GM21423 (cell line): ENCODE measurements around the gene RBPJ.
"Not testable (repeated sequence)": the region's sequence is repeated elsewhere in the genome, so short reads cannot be mapped to it uniquely, and the experiment has no call there.

Experiments
- ATAC-seq: cut with Tn5 transposase; IDR thresholded peaks from one replicate; pipeline ENCODE4 v1.9.1; 2021; ENCODE audit warnings: mild to moderate bottlenecking, moderate library complexity; ENCODE audit not compliant: unreplicated experiment

Gene RBPJ

DNA sequence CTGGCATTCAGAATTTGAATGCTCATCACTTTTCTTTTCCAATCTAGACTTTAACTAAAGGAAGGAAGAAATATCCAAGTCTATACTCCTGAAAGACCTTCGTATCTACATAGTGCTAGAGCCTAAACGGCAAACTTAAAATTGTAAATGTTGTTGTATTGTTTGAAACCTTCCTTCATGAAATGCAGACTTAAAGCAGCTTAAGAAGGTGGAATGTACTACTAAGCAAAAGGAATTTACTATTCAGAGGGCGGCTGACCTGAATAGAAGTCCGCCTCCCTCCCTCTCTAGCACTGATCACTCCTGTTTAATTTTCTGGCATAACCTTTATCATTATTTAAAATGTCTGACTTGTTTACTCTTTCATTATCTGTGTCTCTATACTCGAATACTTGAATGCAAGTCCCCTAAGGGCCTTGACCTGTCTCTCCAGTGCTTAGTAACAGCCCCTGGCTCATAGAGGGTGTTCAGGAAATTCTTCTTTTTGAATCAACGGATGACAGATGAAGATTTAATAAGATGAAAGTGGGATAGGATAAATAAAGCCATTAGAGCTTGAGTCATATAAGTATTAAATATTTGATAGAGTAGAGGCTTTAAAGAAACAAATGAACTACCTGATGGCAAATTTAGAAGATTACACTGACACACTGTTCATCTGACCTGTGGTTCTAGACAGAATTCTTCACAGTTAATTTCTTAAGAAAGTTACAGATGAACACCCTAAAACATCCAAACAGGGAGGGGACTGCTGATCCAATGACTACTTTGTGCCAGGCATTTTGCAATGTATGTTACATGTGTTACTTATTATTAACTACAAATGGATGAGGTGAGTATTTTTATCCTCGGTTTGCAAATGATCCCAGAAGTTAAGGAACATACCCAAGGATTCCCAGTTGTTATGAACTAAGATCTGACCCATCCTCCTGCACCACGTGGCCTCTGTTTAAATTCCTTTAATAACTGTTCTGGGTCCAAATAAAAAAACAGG, 20.2 kb upstream of the RBPJ start:
- no peak for ATAC-seq

DNA sequence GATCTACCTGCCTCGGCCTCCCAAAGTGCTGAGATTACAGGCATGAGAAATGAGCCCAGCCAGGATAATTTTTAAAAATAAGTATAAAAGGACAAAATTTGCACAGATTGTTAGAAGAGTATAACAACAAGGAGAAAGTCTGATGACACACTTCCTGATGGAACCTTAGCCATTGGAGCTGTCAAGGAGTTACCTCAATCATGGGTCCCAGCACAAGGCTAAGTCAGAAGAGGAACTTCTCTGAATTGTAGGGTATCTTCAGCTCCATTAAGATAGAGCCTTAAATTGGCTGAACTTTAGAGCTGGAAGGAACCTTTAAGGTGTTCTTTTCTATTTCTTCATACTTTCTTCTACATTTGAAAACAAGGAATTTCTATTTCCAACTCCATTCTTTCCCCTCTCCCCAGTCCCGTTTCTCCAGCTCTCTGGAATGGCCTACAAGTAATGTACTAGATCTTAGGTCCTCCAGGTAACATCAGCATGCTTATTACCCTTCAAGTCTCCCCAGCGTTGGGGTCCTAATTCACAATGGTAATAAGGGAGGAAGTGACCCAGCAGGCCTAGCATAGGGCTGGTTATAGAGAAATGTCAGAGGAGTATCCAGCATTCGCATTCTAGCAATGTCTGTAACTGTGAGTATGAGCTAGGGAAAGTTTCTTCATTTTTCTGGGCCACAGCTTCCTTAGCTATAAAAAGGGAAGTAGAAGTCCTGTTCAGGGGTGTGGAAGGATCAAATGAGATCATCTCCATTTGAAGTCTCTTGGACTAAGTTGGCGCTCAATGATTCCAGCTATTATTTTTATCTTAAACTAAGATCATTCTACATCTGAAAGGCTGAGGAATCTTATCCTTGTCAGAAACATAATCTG, 18.5 kb upstream of the RBPJ start:
- no peak for ATAC-seq

DNA sequence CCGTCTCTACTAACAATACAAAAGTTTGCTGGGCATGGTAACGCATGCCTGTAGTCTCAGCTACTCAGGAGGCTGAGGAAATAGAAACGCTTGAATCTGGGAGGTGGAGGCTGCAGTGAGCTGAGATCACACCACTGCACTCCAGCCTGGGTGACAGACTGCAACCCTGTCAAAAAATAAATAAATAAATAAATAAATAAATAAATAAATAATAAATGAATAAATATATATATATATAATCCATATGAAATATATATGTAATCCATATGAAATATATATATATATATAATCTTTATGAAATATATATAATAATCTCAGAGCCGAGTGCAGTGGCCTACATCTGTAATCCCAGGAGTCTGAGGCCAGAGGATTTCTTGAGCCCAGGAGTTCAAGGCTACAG, 17.8 kb upstream of the RBPJ start:
- ATAC-seq = no peak

DNA sequence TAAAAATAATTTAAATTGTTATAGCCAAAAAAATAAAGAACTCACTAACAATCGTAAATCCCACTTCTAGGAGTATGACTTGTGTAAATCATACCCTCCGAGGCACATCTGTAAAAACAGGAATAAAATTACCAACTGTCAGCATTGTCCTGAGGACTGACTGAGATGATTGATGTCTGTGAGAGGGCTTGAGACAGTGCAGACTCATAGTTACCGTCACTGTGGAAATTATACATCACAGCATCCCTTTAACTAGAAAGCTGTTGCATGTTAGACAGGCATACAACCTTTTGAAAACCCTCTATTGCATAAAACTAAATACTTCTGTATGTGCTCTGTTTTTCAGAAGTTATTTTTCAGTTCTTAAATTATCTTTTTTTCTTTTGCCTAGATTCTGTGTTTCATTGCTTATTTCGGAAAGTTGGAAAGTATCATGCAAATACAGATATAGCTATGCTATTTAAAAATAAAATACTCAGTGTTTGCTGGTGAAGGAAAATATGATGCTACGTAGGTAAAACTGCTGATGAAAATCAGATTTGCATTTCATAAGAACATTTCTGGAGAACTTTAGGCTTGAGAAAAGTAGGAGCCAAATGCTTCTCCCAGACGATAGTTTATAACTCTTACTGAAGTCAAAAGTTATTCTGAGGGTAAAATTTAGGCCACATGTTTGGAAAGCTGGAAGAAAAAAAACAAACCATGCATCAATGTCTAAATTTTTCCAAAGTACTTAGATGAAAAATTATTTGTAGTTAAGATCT, 13.6 kb upstream of the RBPJ start:
- no peak for ATAC-seq

DNA sequence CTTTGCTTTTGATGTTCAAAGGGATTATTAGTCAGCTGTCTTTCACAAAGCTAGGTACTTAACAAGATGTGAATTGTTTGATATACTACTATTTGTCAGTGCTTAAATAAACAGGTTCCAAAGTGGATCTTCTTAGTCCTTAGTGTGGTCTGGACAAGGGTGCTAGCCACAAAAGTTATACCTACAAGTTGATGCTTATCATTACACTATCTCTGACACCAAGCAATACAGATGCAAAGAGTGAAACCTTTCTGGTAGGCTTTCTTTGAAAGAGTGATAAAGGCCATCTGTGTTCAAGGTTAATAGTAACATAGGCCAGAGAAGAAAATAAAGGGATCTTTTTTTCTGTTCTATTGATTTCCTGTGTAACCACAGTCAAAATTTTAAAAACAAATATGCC, 12.2 kb upstream of the RBPJ start:
- ATAC-seq = no peak

DNA sequence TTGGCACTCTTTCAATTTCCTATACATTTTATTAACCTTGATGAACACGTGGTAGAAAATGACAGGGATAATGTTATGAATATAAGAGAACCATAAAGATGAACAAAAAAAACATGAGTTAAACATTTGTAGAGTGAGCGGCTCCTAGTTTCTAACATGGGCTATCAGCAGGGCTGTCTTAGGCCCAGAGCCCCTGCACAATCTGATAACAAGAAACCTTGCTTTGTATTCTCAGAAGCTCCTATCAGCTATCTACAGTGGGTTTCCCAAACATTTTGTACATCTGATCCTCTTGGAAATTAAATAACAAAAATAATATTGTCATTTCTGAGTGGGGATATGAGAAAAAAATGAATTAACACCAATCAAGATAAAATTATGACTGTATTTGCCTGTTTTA, 10.6 kb upstream of the RBPJ start:
- no peak for ATAC-seq

DNA sequence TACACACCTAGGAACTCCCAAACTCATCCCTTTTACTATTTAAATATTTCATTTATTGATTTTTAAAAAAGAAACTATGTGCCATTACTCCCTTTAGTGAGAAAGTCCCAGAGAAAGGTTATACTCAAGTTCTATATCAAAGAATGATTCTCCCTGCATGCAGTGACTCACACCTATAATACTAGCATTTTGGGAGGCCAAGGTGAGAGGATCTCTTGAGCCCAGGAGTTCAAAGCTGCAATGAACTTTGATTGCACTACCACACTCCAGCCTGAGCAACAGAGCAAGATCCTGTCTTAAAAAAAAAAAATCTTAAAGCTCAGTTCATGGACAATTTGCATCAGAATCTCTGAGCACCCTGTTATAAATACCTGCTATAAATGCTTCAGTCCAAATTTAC, 9.2 kb upstream of the RBPJ start:
- ATAC-seq = no peak

DNA sequence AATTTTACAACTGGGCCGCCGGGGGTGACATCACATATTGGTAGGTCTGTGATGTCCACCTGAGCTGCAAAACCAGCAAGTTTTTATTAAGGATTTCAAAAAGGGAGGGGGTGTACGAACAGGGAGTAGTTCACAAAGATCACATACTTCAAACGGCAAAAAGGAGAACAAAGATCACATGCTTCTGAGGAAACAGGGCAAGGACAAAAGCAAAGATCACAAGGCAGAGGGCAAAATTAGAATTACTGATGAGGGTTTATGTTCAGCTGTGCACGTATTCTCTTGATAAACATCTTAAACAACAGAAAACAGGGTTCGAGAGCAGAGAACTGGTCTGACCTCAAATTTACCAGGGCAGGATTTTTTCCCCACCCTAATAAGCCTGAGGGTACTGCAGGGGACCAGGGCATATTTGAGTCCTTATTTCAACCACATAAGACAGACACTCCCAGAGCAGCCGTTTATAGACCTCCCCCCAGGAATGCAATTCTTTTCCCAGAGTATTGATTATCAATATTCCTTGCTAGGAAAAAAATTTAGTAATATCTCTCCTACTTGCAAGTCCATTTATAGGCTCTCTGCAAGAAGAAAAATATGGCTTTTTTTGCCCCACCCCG, 5.4 kb upstream of the RBPJ start:
- not testable (repeated sequence) for ATAC-seq

DNA sequence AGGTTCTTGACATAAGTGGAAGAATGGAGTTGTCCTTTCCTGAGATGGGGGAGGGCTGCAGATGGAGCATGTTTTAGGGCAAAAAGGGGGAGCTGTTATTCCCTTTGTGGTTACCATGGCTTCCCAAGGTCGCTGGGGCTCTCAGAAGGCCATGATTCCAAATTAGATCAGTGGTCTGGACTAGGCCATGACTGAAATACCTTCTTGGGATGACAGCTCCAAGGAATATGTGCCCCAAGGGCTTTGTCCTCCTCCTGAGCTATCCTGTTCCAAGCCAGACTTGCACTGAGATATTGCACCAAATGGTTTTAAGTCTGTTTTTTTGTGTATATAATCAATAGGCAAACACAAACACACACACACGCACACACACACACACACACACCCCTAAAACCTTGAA, 3.0 kb upstream of the RBPJ start:
- no peak for ATAC-seq

DNA sequence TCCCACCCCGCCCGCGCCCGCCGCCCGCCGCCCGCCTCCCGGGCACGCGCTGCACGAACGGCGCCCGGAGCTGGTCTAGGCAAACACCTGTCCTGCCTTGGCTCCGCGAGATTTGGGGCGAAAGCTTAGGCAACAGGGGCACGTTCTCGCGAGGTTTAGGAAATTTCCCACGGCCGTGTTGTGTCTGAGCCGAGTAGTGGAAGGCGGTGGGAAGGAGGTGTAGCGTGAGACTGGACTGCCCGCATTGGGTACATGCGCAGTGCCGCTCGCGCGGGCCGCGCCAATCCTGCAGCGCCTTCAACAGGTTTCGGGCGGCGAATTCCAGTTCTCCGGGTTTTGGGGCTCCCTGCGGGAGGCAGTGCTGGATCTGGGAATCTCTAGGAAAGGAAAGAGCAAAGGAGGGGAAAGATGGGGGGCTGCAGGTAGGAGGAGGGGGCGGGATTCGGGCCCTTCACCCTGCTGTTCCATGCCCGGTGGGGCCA, 1.3 kb upstream of the RBPJ start:
- peak; percentile 71 for ATAC-seq

DNA sequence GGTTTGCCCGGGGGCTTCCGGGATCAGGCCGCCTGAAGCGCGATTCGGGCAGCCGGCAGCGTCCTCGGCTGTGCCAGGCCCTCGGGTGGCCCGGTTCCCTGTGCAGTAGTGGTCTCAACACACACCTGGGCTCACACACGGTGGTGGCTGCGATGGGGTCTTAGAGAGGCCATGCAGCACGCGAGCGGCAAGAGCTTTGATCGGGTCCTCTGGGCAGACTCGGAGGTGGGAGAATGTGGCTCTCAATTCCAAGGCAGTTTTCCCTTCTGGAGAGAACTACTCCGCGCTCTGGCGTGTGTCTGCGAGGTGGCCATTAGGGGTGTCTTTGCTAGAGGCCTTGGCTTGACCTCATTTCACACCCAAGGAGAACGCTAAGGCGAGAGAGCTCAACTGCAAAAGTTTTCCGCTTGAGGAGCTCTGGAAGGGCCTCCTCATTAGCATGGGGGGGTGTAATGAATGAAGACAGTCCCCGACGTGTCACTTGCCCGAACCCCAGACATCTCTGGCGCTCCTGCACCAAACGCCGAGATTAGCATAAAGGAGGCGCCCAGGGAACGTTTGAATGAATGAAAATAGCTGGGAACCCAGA, 771 bp upstream of the RBPJ start:
- peak; percentile 18 for ATAC-seq

DNA sequence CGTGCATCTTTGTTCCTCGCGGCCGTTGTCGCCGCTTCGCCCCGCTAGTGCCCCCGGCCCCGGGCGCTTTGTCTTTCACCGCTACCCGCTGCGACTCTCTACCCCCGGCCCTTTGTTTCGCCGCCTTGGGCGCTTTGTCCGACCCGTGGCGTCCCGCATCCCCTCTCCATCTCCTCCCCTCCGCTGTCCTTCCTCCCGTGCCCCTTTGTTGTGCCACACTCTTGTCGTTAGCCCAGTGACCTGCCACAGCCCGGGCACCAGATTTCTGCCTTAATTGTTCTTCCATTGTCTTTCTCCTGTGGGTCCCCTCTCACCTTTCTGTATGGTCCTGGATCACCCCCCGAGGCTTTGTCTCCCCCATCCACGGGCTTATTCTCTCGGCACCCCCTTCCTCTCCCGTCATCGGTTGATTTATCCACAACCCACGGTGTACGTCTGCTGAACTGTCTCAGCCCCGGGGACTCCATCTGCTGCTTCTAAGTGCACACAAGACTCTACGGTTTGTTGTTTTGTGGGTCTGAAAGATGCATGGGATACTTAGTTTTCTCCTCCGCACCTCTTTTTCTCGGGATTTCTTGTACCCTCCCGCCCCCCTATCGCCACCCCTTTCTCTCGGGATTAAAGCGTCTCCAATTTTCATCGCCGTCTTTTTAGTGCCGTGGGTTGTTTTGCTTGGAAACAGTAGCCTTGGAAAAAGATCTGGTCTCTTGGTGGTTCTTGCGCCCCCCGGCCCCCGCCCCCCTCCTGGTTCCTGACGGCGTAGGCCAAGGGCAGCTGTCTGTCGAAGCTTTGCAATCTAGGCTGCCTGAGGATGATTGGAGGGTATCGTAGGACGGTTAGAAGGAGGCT, 783 bp downstream of the RBPJ start:
- ATAC-seq = no peak

DNA sequence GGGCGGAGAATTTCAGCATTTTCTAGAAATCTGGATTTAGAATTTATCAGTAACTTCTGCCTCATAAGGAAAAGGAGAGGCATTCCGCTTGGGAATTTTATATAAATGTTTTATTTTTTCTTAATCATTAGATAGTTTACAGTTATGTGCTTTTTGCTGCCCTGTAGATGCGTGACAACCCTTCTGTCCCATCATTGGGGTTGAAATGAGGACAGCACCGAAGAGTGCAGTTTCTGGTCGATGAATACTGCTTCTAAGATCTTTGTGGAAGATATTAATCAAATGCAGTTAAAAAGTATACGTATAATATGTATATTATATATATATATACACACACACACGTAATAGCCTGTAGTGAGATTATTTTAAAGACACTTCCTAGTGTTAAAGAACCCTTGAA, 1.5 kb downstream of the RBPJ start:
- no peak for ATAC-seq

DNA sequence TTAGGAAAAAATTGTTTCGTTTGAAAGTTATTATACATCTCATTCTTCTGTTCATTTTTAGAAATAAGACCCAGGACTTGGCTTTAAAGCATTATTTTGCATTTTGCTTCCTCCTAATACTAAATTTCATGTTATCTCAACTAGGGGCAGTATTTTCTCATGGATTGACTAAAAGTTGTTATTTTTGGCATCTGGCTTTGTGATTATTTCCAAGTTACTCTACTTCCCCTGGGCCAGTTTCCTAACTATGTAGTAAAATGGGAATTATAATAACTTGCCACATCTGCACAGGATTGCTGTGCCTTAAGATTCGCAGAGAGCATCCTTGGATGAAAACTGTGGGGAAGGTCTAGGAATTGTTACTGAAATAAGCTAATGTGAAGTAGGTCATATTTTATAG, 3.0 kb downstream of the RBPJ start:
- ATAC-seq = no peak

DNA sequence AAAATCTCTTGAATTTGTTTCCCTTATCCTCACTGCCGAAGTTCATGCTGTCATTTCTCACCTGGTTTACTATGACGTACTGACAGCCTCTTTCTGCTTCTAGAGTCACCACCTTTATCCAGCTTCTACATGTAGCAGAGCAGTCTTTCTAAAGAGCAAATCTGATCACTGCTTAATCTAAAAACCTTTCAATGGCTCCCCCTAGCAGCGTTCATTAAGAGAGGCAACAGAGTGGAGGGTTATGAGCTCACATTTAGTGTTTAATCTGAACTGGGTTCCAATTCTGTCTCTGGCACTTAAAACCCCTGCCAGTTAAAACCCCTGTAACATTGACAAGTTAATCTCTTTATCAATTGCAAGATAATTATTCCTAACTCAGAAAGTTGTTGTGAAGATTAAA, 4.4 kb downstream of the RBPJ start:
- no peak for ATAC-seq

DNA sequence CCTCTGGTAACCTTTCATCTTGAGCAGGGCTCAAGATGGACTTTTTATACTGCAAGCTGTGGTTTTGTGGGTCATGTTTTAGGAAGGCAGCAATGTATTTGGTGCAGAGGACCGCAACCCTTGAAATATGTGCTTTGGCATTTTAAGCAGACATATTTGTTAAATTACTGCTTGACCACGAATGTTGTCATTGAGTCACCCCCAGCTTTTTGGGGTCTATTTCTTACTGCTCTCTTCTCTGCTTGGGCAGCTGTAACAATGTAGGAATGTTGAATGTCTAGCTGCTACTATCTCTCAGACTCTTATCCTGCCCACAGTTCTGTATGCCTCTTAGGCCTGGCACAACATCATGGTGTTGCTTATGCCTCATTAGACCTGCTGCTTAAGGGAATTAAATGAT, 6.0 kb downstream of the RBPJ start:
- no peak for ATAC-seq

DNA sequence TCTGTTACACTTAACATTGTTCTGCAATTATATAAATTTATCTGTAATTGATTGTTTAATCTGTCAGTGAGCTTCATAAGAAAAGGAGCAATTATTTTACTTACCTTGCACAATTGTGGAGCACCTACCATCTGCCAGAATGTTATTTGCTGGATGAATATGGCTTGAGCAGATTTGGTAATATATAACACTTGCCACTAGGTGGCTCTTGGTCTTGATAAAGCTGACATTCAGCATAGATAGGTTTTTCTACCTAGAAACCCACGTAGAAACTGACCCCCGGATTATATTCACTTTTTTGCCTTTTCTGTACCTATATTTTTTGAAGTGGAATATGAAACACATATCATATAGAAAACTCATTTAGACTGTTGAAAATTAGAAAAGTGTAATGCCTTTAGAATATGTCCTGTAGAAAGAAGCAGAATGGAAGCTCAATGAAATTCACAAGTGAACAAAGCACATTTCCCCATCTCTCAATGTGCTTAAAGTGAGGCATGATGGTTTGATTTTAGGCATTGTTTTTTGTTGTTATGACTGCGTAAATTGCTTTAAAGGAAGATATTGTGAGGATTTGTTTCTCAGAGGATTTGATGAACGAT, 9.5 kb downstream of the RBPJ start:
- ATAC-seq = peak; percentile 78

DNA sequence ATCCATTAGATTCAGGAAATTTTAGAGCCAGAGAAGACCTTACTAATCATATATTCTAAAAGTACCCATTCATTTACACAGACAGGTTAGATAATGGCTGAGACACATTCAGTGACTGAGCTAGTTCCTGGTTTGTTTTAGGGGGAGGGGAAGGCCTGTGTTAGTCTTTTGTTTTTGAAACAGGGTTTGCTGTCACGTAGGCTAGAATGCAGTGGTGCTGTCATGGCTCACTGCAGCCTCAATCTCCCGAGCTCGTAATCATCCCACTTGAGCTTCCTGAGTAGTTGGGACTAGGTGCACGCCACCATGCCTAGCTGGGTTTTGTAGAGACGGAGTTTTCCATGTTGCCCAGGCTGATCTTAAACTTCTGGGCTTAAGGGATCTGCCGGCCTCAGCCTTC, 10.1 kb downstream of the RBPJ start:
- no peak for ATAC-seq
